Myocyte (in vitro differentiated cells): ENCODE data around the gene NTN1. TPM values are rescaled to one million over a fixed set of nuclear protein-coding genes. Genes with fewer than 3 reads are reported as not detected.

Source experiments
- DNase-seq: peaks from one replicate; pipeline ENCODE4 v3.0.0-alpha.2; 2012; ENCODE audit warnings: low read depth
- total RNA-seq: library from RNA; depleted of rRNA; stranded (reverse); fragments of >200 nt; gene quantifications from 2 replicates; pipeline ENCODE4 v1.2.3, GENCODE V29; 2014

The NTN1 gene
- total RNA-seq, 1 donor from 2014 or later, result 1.2 TPM

GRCh38 chr17:9188367-9188766, 167.1 kb downstream of the NTN1 start:
- DNase-seq, result no peak

GRCh38 chr17:9189870-9190269, 168.6 kb downstream of the NTN1 start:
- DNase-seq, result no peak

GRCh38 chr17:9192010-9192409, 170.7 kb downstream of the NTN1 start:
- no peak for DNase-seq

- no peak for DNase-seq
These were observed 174.1 kb downstream of the NTN1 start for GRCh38 chr17:9195411-9195810.

- peak; percentile 24 for DNase-seq
These were observed 174.8 kb downstream of the NTN1 start for GRCh38 chr17:9195961-9196670.

GRCh38 chr17:9199571-9200551, 178.6 kb downstream of the NTN1 start:
- peak; percentile 56 for DNase-seq

GRCh38 chr17:9200699-9201359, 179.5 kb downstream of the NTN1 start:
- no peak for DNase-seq

- DNase-seq, result no peak
These were observed 181.2 kb downstream of the NTN1 start for GRCh38 chr17:9202532-9202931.

GRCh38 chr17:9203771-9204425, 182.6 kb downstream of the NTN1 start:
- no peak for DNase-seq

GRCh38 chr17:9204637-9205329, 183.5 kb downstream of the NTN1 start:
- no peak for DNase-seq

- no peak for DNase-seq
These were observed 184.5 kb downstream of the NTN1 start for GRCh38 chr17:9205520-9206409.

- no peak for DNase-seq
These were observed 185.0 kb downstream of the NTN1 start for GRCh38 chr17:9206410-9206703.

GRCh38 chr17:9206741-9207332, 185.5 kb downstream of the NTN1 start:
- DNase-seq, result no peak

- DNase-seq, result no peak
These were observed 187.2 kb downstream of the NTN1 start for GRCh38 chr17:9208381-9209105.

GRCh38 chr17:9209347-9209746, 188.0 kb downstream of the NTN1 start:
- DNase-seq, result no peak

- no peak for DNase-seq
These were observed 188.6 kb downstream of the NTN1 start for GRCh38 chr17:9209781-9210370.

- no peak for DNase-seq
These were observed 189.9 kb downstream of the NTN1 start for GRCh38 chr17:9211133-9211765.
